ENCODE data around the gene FAM13A.

DNA sequence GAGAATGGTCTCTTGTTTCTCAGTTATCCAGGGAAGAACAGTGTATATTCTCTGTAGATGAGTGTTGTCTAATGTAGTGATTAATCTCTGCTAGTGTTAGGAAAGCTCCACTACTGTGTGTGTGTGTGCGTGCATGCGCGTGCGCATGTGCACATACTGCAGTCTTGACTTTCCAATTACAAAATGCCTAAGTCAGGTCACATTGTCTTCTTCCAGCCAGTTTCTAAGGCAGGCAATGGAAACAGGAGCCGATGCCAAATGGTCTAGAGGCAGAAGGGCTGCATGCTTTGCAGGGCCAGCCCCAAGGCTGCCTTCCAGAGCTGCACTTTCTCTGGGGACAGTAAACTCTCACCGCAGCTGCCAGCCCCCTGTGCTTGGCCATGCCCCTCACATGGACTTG lies 328.8 kb downstream of the FAM13A start:
- TF ChIP-seq CTCF (IDR thresholded peaks at IDR 0.05) (no peak), POLR2A (IDR thresholded peaks at IDR 0.05) (no peak)
